T47D (cell line): ENCODE results near the gene GATAD2A.

Experiments
- DNase-seq, 2 experiments: peaks; one replicate each; pipeline versions ENCODE4 v3.0.0 to v3.0.0-alpha.2; 2011 to 2012; ENCODE audit warnings: low read depth in 1 of 2, low spot score in 1 of 2
- JUND ChIP-seq: IDR thresholded peaks from 2 replicates; pipeline ENCODE4 v1.6.1; 2012; ENCODE audit warnings: low read depth
- in situ Hi-C: cut with HindIII; loops from 2 replicates; pipeline ENCODE4 v1.10.0; 2016; ENCODE audit warnings: low sequenced_read_pairs, low pct_unique_long_range_greater_than_20kb

GATAD2A gene

DNA sequence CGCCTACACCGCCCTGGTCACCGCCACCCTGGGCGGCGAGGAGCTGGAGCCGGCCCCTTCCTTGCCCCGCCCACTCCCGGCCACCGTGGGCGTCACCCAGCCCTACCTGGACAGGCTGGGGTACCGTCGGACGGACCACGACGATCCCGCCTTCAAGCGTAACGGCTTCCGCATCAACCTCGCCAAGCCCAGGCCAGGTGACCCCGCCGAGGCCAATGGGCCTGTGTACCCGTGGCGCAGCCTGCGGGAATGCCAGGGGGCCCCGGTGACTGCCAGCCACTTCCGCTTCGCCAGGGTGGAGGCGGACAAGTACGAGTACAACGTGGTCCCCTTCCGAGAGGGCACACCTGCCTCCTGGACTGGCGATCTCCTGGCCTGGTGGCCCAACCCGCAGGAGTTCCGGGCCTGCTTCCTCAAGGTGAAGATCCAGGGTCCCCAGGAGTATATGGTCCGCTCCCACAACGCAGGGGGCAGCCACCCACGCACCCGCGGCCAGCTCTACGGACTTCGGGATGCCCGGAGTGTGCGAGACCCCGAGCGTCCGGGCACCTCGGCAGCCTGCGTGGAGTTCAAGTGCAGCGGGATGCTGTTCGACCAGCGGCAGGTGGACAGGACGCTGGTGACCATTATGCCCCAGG lies 139.6 kb downstream of the GATAD2A start:
- DNase-seq, result no peak
- in situ Hi-C loops, result no loop called here
- no peak for TF ChIP-seq JUND

- in situ Hi-C loops, result no loop called here
Observed at GRCh38 chr19:19545707-19546106, 140.2 kb downstream of the GATAD2A start.

GRCh38 chr19:19546751-19547162 lies 141.3 kb downstream of the GATAD2A start:
- no peak for TF ChIP-seq JUND
- in situ Hi-C loops, result no loop called here
- DNase-seq, result no peak

More at GRCh38 chr19:19545707-19546106, 140.2 kb downstream of the GATAD2A start:
- no peak for DNase-seq
- TF ChIP-seq JUND, result no peak

GRCh38 chr19:19547674-19548336 lies 142.3 kb downstream of the GATAD2A start:
- in situ Hi-C loops, result no loop called here
- no peak for TF ChIP-seq JUND
- DNase-seq, result no peak

DNA sequence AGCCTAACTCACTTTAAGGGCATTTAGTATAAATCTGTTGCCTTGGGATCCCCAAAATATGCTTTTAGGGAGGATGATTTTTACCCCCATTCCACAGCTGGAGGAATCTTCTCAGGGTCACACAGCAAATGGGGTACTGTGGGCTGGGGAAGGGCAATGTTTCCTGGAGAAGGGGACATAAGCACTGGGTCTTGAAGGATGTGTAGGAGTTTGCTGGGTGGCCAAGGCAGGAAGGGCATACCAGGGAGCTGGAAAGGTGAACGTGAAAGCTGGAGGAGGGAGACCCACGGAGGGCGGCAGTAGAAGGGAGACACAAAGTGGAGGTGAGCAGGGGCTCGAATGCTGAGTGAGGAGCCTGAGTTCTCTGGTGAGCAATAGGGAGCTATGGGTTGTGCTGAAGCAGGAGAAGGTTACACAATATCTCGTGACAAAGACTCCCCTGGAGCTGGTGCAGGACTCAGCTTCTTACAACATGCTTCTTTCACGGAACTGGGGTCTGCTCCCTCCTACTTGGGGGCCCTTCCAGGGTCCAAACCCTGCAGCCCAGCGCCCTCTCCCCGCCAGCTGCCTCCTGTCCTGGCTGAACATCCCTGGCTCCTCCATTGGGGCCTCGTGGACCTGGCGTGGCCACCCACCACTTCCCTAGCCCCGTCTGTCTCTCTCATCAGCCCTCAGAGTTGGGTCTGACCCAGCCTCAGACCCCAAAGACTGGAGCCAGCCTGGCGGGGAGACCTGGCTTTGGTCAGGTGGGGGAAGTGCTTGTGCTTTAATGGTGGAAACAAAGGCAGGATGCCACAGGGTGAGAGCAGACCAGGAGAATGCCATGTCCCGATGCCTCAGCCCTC lies 143.7 kb downstream of the GATAD2A start:
- no peak for TF ChIP-seq JUND
- in situ Hi-C loops, result no loop called here

DNA sequence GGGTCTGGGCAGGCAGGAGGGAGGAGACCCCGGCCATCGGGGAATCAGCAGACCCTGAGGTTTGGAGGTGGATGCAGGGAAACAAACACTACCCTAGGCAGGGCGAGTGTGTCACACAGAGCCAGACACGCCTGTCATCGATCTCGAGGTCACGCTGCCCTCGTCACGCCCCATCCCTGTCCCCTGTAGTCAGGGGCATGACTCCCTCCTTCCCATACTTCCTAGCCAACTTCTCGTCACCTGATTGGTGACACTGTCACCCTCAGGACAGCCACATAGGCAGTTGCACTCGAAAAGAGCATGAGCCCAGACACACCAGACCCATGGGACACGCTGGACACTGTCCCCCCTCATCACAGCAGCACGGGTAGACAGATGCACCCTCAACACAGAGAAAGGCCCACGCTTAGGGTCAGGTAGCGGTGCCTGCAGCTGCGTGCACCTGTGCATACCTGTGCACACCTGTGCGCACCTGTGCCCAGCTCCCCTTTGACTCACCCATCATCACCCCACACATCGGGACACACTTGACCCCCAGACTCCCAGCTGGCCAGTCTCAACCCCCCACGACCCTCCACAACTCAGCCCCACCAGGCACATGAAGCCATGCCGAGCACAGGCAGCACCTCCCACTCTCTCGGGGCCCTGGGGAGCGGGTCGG lies 144.5 kb downstream of the GATAD2A start:
- TF ChIP-seq JUND, result no peak
- peak in 1 of 2 experiments; percentile 51 for DNase-seq
- in situ Hi-C loops, result no loop called here

More for the DNA sequence above, 143.7 kb downstream of the GATAD2A start:
- no peak for DNase-seq

DNA sequence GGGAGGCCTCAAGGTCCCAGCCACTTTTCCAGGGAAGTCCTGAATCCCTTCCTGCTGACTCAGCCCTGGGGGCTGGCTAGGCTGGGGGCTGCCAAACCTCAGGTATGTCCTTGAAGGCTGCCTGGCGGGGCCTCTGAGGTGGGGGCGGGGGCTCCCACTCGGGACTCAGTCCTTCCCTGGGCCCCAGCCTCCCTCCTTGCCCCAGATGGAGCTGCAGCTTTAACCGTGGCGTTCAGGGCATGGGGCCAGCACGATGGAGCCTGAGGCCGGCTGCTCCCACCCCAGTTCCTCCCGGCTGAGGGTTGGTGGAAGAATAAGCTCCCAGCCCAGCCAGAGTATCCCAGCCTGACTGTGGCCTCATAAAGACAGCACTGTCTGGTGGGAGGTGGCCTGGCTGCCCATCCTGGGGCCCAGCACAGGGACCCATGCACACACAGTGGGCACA lies 145.0 kb downstream of the GATAD2A start:
- TF ChIP-seq JUND, result no peak
- DNase-seq, result no peak
- in situ Hi-C loops, result no loop called here

GRCh38 chr19:19550972-19551852 lies 145.7 kb downstream of the GATAD2A start:
- in situ Hi-C loops, result no loop called here
- TF ChIP-seq JUND, result no peak
- DNase-seq, result no peak

DNA sequence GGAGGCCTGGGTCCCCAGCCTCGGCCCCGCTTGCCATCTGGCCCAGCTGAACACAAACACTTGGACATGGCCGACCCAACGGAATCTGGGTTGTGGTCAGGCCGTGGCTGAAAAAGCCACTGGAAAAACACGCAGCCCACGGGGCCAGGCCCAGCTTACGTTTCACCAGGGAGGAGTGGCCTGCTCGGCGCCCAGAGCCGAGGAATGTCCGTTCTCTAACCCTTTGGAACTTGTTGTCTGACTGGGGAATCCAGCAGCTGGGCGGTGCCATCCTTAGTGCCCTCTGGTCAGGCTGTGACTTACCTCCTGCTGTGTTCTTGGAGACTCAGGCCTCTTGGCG lies 146.3 kb downstream of the GATAD2A start:
- no peak for TF ChIP-seq JUND
- DNase-seq, result peak in 1 of 2 experiments; percentile 47
- in situ Hi-C loops, result no loop called here

DNA sequence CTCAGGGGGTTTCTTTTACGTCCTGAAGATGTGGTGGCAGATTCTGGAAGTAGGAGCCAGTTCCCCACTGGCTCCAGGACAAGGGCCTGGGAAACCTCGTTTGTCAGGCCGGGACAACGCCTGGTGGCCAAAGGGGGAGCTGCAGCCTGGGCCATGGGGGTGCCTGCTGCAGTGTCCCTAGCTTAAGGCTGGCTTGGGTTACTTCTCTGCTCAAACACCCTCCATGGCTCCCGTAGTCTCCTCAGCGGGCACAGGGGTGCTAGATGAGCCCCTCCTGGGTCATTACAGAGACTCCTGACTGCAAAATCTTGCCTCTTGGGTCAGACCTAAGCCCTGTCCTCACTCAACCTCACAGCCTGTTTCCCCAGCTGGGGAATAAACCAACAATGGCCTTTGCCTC lies 147.3 kb downstream of the GATAD2A start:
- TF ChIP-seq JUND, result no peak
- DNase-seq, result peak; percentile 61 to 66
- in situ Hi-C loops, result no loop called here

GRCh38 chr19:19553670-19554069 lies 148.2 kb downstream of the GATAD2A start:
- no peak for TF ChIP-seq JUND
- in situ Hi-C loops, result no loop called here
- DNase-seq, result no peak
